Breast epithelium (tissue), 4 donors: Measurements from ENCODE around the gene TUB. TPM values are rescaled to one million over a fixed set of nuclear protein-coding genes. Genes with fewer than 3 reads are reported as not detected.

Source experiments
- DNase-seq, 2 donors: peaks; one replicate each; pipeline ENCODE4 v3.0.0-alpha.2; 2019; ENCODE audit warnings: low spot score in 2 of 2
- H3K27ac ChIP-seq, 2 donors: fragments of 200-600 bp; sonication (generic) in 1 of 2; one replicate each; pipeline ENCODE4 v1.5.1; 2016 to 2019; ENCODE audit warnings: mild to moderate bottlenecking in 1 of 2
- H3K27me3 ChIP-seq, 2 donors: fragments of 200-600 bp; sonication (generic) in 1 of 2; one replicate each; pipeline versions ENCODE4 v1.5.1 to v1.6.0; 2017 to 2019; ENCODE audit warnings: control low read depth in 1 of 2, mild to moderate bottlenecking in 1 of 2
- H3K36me3 ChIP-seq: fragments of 200-600 bp; one replicate; pipeline ENCODE4 v1.5.1; 2019
- H3K4me1 ChIP-seq, 2 donors: fragments of 200-600 bp; sonication (generic); one replicate each; pipeline ENCODE4 v1.5.1; 2016 to 2019; ENCODE audit warnings: control low read depth in 1 of 2
- H3K4me3 ChIP-seq, 3 donors: fragments of 200-600 bp; sonication (generic); 1 replicate in 2 of 3; 2 replicates in 1 of 3; pipeline ENCODE4 v1.5.1; 2016 to 2019; ENCODE audit warnings: mild to moderate bottlenecking in 3 of 3, moderate library complexity in 2 of 3
- H3K9me3 ChIP-seq, 2 donors: fragments of 200-600 bp; sonication (generic) in 1 of 2; one replicate each; pipeline ENCODE4 v1.5.1; 2016 to 2019; ENCODE audit warnings: control low read depth in 1 of 2
- CTCF ChIP-seq, 3 donors: fragments of 450-650 bp; IDR thresholded peaks; one replicate each; pipeline ENCODE4 v1.5.1; 2016 to 2017; ENCODE audit warnings: antibody characterized with exemption in 3 of 3, mild to moderate bottlenecking in 3 of 3, moderate library complexity in 3 of 3
- POLR2A ChIP-seq: fragments of 450-650 bp; IDR thresholded peaks from one replicate; pipeline ENCODE4 v1.6.1; 2016; ENCODE audit warnings: antibody characterized with exemption, mild to moderate bottlenecking, moderate library complexity
- POLR2AphosphoS5 ChIP-seq, 3 donors: sonication (generic); formaldehyde crosslinking; IDR thresholded peaks; one replicate each; pipeline ENCODE4 v1.6.1; 2017; ENCODE audit warnings: antibody characterized with exemption in 3 of 3
- intact Hi-C: fragments of 100-400 bp; cut with DNase I; formaldehyde crosslinking; loops from one replicate; pipeline ENCODE4 v1.15.1; 2023; ENCODE audit warnings: low total_unique reads
- total RNA-seq, 3 donors: library from RNA; depleted of rRNA; stranded (reverse); fragments of >200 nt; gene quantifications; one replicate each; pipeline ENCODE4 v1.1.0, GENCODE V29; 2016

TUB gene
- total RNA-seq, 3 donors from 2014 or later = 6.3 to 17.7 (median 11.2) TPM

GRCh38 chr11:8138526-8138925, 57.5 kb downstream of the TUB start:
- Histone ChIP-seq H3K9me3 (peaks cover 0 to 5% of the 10 kb centered on the region in 2 donors), H3K27me3 (no peaks in the 10 kb centered on the region), H3K36me3 (no peaks in the 10 kb centered on the region), H3K4me1 (no peaks in the 10 kb centered on the region), H3K27ac (peak overlapping the region; percentile 27 to 76), H3K4me3 (no peak overlapping the region)
- DNase-seq = no peak
- intact Hi-C loops = no loop called here
- TF ChIP-seq POLR2AphosphoS5 (IDR thresholded peaks at IDR 0.05) (no peak), CTCF (IDR thresholded peaks at IDR 0.05) (no peak), POLR2A (no peak)

- Histone ChIP-seq H3K9me3 (no peaks in the 10 kb centered on the region), H3K27ac (no peak overlapping the region), H3K36me3 (no peaks in the 10 kb centered on the region), H3K4me1 (no peaks in the 10 kb centered on the region), H3K4me3 (no peak overlapping the region), H3K27me3 (no peaks in the 10 kb centered on the region)
- no peak for DNase-seq
- intact Hi-C loops = no loop called here
- TF ChIP-seq POLR2A (no peak), POLR2AphosphoS5 (IDR thresholded peaks at IDR 0.05) (no peak), CTCF (IDR thresholded peaks at IDR 0.05) (no peak)
These were observed 68.7 kb downstream of the TUB start for GRCh38 chr11:8149726-8150125.

Other genes starting within 250 kb of the TUB start
- not detected for gene OR10A6, start 149.9 kb upstream of the TUB start, total RNA-seq
- not detected for gene OR10A3, start 139.5 kb upstream of the TUB start, total RNA-seq
- gene NLRP10, start 115.8 kb upstream of the TUB start, total RNA-seq = not detected
- 100 to 1,000 TPM; 145 to 180 (median 151) TPM for gene EIF3F, start 93.9 kb upstream of the TUB start, total RNA-seq
- 10 to 100 TPM in 2 of 3 donors, 1 to 10 TPM in 1; 4.5 to 48.0 (median 24.3) TPM for gene RIC3, start 87.8 kb downstream of the TUB start, total RNA-seq
- gene LMO1, start 182.7 kb downstream of the TUB start, total RNA-seq = not detected